Daoy (cell line): ENCODE data around the gene CCDC149. TPM values are rescaled to one million over a fixed set of nuclear protein-coding genes. Genes with fewer than 3 reads are reported as not detected.

Source experiments
- DNase-seq: peaks from one replicate; pipeline ENCODE4 v3.0.0-alpha.2; 2015; ENCODE audit warnings: low read depth
- total RNA-seq: library from RNA; depleted of rRNA; stranded (reverse); fragments of >200 nt; shearing (Covaris generic); gene quantifications from 2 replicates; pipeline ENCODE4 v1.2.3, GENCODE V29; 2014

CCDC149 gene
- total RNA-seq, 1 experiment from 2014 or later = 3.6 TPM

DNA sequence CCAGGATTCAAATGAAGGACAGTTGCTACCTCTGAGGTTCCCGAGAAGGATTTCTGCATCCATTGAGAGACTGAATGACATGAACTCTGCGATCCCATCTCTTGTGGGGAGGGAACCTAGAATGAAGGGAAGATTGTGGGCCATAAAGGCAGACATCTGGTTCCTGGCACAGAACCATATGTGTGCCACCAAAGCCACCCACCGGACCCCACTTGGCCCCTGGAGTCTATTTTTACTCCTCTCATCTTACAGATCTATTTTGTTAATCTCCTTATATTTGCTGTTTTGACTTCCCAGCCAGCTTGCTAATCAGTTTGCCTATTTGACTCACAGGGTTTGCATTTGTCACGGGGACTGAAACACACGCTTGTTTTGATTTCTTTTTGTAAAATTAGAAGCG, 110.2 kb downstream of the CCDC149 start:
- peak; percentile 30 for DNase-seq

DNA sequence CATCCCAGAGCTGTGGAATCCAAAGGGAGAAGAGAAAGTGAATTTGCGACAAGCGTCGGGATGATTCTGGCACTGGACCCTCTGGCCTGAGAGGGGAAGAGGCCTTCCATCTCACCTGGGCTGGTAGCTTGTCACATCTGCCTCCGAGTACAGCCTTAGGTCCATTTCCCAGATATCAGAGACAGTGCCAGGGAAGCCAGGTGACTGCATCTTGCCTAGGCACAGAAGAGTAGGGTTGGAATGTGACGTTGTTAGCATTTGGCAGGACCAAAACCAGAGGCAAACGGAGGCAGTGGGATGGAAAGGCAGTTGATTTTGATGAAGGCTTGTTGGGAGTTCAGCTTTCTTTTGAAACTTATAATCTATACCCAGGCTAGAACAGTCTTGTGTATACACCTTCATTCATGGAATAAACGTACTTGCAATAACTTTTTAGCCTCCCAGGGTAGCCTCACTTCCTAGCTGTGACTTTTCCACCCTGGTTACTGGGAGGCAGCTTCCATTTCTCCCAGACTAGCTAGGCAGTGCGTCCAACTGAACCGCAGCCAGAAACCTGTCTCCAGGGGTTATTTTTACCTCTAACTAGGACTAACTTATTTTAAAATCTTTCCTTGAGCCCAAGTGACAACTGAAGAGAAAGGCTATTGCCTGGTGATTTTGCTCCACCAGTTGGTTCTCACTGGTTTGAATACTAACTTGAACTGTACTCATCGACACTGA, 111.5 kb downstream of the CCDC149 start:
- no peak for DNase-seq

DNA sequence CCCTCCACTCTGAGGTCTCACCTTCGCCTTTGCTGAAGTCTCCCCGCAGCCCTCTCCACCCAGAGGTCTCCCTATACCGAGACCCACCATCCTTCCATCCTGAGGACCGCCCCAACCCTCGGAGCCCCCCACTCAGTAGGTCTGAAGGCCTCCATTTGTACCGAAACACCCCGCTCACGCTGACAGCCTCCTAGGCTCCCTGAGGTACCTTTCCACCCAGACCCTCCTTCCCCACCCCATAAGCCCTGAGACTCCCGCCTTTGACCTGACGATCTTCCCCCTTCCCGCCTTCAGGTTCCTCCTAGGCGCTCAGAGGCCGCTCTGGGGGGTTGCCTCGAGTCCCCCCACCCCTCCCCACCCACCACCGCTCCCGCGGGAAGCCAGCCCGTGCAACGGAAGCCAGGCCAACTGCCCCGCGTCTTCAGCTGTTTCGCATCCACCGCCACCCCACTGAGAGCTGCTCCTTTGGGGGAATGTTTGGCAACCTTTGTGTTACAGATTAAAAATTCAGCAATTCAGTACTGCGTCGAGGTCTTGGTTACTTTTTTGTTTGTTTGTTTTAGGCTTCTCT, 112.4 kb downstream of the CCDC149 start:
- no peak for DNase-seq

DNA sequence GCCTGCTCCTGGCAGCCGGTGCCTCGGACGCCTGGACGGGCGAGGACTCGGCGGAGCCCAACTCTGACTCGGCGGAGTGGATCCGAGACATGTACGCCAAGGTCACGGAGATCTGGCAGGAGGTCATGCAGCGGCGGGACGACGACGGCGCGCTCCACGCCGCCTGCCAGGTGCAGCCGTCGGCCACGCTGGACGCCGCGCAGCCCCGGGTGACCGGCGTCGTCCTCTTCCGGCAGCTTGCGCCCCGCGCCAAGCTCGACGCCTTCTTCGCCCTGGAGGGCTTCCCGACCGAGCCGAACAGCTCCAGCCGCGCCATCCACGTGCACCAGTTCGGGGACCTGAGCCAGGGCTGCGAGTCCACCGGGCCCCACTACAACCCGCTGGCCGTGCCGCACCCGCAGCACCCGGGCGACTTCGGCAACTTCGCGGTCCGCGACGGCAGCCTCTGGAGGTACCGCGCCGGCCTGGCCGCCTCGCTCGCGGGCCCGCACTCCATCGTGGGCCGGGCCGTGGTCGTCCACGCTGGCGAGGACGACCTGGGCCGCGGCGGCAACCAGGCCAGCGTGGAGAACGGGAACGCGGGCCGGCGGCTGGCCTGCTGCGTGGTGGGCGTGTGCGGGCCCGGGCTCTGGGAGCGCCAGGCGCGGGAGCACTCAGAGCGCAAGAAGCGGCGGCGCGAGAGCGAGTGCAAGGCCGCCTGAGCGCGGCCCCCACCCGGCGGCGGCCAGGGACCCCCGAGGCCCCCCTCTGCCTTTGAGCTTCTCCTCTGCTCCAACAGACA, 113.1 kb downstream of the CCDC149 start:
- no peak for DNase-seq

DNA sequence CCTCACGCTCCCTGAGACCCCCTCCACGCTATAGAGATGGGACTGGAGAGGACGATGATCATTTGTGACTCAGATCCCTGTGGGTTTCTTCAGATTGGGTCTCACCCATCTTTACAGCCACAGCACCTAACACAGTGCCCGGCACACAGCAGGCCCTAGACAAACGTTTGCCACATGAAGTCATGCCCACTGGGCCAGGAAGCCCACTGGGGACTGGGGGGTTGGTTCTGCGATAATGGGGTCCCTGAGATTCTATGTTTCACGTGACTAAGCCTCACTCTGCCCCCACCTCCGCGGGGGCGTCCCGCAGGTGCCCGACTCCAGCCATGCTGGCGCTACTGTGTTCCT, 113.7 kb downstream of the CCDC149 start:
- DNase-seq = no peak

DNA sequence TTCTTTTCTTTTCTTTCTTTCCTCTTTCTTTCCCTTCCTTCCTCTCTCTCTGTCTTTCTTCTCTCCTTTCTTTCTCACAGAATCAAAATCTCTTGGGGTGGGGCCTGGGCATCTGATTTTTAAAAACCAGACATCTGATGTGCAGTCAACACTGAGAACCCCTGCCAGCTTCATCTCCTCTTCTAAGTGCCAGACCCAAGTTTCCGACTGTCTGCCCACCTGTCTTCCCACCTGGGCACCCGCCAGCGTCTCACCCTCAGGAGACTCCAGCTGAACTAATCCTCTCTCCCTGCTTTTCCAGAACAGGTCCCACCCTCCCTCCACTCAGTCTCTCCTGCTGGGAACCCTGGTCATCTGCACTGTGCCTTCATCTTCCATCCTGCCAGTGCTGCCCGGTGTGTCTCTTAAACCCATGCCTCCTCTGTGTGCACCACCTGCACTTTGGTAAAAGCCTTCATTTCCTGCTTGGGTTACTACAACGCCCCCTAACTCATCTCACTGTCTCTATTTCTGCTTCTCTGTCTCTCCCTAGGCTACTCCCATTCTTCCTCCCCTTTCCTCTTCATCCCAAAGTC, 114.7 kb downstream of the CCDC149 start:
- DNase-seq = no peak

DNA sequence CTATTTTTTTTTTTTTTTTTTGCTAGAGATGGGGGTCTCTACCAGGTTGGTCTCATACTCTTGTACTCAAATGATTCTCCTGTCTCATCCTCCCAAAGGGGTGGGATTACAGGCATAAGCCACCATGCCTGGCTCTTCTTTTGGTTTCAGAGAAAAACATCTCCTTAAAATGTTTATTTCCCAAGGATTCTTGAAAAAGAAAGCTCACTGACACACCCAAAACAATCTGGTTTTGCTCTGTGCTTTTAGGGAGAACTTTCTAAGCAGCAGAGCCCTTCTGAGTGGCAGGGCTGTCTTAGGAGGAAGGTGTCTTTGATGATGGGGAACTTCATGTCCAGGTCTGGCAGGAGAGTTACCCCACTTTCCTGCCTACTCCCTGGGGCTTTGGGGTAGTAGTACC, 116.2 kb downstream of the CCDC149 start:
- no peak for DNase-seq

DNA sequence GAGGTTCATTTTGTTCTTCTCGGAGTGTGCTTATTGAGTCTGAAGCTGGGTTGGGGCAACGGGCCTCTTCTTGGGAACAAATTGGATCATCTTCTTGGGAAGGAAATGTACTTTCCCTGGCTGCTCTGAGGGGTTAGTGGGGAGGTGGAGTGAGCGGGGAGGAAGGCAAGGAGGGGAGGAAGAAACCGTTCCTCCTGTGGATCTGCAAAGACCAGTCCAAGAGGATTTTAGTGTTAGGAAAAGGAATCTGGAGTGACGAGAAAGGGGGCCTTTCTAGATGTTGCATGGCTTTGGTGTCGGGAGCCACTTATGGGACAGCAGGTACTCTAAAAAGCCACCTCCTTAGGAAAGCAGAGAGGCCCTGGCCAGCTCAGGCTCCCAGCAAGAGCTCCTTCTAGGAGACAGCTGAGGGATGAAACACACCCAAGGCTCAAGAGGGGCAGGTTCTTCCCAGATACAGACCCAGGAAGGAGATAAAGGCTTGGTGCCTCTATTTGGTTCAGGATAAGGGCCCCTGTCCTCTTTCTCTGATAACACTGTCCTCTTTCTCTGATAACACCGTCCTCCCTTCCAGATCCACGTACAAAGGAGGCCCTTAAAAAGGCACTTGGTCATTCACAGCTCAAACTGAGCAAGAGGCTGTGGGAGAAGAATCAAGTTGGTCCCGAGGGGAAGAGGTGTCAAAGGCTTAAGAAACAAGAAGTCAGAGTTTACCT, 117.0 kb downstream of the CCDC149 start:
- DNase-seq = no peak

DNA sequence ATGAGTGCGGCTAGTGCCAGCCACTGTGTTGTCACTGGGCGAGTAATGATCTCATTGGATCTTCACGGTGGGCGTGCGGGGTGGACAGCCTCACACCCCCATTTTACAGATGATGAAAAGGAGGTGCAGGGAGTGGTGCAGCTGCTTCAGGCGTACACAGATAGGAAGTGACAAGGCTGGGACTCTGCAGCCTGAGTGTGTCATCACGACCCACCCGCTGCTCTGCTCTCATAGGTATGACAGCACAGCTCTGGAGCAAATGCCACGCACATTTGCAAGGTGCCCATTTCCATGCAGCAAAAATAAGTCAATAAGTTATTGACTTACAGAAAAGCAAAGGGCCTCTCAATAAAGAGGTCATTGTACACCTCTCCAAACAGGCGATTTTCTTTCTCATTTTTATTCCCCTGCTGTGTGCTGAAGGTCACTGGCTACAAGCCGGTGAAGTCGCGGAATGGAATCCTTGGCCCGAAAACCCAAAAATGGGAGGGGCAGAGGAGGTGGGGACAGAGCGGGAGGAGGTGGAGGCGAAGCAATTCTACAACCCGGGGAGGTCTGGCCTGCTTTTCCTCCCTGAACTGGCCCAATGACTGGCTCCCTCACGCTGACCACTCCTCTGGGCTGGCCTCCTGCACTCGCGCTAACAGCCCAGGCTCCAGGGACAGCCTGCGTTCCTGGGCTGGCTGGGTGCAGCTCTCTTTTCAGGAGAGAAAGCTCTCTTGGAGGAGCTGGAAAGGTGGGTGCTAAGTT, 117.8 kb downstream of the CCDC149 start, which contains the start of gene SOD3:
Gene SOD3, plus strand, starts transcription at position 658 of the 750 bp plus-strand sequence. CDS start 3,949 bp downstream, outside the sequence.
- peak; percentile 81 for DNase-seq

DNA sequence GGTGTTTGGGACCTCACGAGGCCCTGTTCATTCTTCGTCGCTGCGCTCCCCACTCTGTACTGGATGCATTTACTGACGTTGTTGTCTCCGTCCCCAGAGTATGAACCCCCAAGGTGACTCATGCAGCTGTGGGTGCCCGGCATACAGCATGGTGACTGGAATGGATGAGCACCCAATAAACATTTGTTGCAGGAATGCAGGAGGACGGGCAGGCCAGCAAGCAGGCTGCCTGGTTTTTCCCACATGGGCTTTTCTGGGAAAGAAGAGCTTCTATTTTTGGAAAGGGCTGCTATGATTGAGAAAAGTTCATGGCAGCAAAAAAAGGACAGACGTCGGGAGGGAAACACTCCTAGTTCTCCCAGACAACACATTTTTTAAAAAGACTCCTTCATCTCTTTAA, 118.4 kb downstream of the CCDC149 start:
- DNase-seq = peak; percentile 14

DNA sequence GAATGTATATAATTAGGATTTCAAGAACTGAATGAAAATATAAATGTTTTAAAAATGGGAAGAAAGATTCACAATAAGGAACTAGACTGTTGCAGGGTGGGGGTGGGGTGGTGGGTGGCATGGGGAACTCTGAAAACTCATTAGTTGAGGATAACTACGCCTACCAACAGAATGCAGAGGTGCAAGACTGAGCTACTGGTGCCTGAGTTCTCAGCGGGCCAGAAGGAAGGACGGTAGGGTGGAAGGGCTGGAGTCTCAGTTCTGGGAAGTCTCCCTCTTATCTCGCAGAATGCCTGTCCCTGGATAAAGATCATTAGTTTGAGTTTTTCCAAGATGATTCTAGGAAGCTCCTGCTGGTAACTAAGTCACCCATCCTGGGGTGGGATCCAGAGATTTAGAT, 118.8 kb downstream of the CCDC149 start:
- DNase-seq = no peak

DNA sequence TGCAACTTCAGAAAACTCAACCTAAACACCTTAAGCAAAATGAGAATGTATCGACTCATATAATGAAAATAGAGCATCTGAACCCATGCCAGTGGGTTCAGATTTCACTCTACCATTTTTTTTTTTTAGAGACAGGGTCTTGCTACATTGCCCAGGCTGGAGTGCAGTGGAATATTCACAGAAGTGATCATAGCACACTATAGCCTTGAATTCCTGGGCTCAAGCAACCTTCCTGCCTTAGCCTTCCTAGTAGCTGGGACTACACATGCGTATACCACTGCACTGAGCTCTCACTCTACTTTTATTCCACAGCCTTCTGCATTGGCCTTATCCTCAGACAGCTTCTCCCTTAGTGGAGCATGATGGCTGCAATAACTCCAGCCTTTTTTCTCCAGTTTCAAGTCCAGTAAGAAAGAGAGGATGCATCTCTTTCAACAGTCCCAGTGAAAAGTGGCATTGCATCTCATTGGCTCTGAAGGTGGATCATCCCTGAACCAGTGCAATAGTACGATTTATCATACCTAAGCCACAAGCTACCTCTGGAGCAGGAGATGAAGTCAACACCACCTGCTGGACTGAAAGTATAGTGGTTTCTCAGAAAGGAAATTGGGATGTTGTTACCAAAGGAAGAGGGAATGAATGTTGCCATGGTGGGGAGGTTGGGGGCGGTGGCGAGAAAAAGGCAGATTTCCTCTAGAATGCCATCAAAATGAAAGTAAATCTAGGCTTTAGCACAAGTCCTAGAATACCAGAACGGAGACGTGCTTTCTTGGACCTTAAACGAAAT, 119.4 kb downstream of the CCDC149 start:
- DNase-seq = no peak

DNA sequence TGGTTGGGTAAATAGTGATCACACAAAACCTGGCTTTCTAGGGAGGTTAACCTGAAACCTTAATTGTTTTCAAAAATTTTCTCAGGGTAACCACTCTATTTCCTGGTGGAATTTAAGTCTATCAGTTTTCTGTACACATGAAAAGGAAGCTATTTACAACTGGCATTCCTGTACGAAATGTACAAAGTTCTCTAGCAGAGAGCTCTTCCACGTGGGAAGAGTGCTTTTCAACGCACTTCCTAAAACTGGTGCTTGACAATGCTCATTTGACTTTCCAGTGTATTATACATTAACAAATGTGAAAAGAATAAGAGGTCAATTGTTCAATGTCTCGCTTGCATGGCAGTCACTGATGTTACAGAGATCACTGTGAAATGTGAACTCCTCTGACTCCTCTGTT, 120.3 kb downstream of the CCDC149 start:
- DNase-seq = no peak

DNA sequence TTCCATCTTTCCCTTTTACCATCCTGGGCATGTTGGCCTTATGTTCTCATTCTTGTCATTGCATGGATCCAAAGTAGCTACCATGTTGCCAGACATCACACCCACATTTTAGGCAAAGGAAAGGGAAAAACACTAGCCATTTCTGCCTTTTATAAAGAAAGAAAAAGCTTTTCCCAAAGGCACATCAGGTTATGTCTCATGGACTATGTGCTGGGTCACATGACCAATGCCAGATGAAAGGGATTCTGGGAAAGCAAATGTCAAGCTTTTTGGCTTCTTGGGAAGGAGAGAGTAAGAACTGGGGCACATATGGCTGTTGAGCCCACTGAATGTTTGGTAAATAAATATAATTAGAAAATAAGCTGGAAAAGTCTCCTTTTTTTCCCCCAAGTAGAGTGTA, 121.8 kb downstream of the CCDC149 start:
- no peak for DNase-seq

DNA sequence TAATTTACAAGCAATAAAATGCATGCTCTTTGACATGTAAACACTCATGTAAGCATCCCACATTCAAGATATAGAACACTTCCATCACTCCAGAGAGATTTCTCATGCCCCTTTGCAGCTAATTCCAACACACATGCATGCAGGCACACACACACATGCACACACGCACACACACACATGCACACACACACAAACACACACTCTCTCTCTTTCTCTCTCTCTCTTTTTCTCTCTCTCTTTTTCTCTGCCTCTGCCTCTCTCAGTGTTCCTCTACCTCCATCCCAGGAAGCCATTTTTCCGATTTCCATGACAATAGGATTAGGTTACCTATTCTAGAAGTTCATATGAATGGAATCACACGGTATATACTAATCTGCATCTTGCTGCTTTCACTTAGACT, 129.3 kb downstream of the CCDC149 start:
- no peak for DNase-seq

DNA sequence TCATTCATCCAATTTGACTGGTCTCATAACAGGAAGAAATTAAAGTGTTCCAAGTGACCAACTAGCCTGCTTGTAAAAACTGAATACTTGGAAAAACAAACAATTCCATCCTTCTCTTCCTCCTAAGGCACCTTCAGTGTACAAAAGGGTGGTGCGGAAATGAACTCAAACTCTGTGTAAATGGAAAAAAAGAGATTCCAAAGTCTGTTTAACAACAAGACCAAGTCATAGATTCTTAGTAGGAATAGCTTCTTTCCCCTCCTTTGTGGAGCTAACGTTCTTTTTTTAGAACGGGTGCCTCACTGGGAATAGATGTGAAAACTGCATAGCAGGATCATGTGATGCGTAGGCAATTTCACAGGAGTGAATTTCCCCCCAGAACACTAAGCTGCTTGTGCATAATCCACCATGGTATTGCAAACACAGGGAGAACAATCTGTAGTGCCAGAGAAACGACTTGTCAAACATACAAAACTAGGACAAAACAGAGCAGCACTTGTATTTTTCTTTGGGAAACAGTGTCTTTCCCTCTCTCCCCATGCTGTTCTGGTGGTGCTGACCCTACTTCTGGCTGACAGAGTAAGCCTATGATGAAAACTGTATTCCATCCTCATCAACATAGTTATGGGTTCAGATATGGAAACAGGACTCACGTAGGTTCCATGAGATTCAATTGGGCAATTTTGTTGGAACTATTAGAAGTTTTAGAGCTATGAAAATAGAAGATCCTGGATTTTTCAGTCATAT, 130.7 kb downstream of the CCDC149 start:
- no peak for DNase-seq

DNA sequence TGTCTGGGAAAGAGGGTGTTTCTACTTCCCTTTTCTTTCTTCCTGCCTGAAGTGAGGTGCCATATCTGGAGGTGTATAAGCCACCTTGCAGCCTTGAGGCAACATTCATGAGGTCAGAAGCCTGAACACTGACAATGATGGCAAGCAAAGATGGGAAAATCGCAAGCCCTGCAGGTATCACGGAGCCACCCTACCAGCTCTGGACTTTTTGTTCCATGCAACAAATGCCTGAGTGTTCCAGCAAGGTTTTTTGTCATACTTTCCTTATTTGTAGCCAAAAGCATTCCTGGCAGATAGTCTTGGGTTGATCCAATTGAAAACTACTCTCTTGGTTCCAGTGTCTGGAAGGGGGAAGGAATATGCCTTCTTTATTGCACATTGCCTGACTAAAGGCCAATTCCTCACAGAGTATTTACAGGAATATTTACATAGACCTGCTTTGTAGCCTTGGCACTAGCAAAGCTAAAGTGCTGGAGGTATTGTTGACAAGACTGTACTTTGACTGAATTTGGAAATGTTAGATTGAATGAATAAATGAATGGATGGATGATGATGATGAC, 131.8 kb downstream of the CCDC149 start:
- no peak for DNase-seq

DNA sequence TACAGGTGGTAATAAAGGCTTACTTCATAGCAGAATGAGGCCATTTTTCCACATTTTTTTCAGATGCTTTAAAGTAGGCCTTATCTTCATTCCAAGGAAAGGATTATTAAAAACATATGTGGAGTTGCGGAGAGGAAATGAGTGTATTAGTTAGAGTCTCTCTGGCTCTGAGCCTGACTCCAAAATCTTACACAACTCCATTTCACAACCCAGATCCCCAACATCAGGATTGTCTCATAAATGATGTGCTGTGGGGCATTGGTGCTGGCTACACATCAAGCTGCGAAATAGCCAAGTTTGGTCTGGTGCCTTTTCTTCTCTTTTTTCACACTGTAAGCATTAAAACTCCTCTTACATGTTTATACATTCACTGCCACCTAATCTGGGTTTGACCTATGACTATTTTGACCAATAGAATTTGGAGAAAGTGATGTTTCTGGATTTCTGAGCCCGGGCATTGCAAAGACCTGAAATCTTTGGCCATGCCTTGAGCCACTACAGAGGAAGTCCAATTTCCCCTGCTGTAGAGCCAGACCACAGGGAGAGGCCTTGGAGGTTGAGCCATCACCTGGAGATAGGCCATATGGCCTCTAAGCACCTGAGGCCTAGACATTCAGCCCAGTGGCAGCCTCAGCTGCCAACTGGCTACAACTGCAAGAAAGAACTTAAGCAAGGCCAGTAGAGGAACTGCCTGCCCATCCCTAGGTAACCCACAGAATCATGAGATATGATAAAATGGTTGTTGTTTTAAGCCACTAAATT, 134.2 kb downstream of the CCDC149 start:
- peak; percentile 73 for DNase-seq
